Activated CD4-positive, alpha-beta T cell treated with anti-CD3 and anti-CD28 coated beads, Interleukin-2, amount 10 ng/mL, durations not matched to agents 7 days and 5 days (primary cell): ENCODE results near the gene ALPK3. TPM values are rescaled to one million over a fixed set of nuclear protein-coding genes. Genes with fewer than 3 reads are reported as not detected.

ENCODE experiments used
- CTCF ChIA-PET: fragments of 350-600 bp; sonication (Branson Sonifier 250); formaldehyde crosslinking; loops from one replicate; lab custom pipeline; 2021; ENCODE audit warnings: antibody characterized with exemption; lab: Charles Lee
- POLR2A ChIA-PET: fragments of 350-600 bp; sonication (Branson Sonifier 250); formaldehyde crosslinking; loops from one replicate; lab custom pipeline; 2021; ENCODE audit warnings: antibody characterized with exemption; lab: Charles Lee
- DNase-seq: peaks from one replicate; pipeline ENCODE4 v3.0.0-alpha.2; 2020
- H3K27ac Mint-ChIP-seq: one replicate; pipeline ENCODE4 v1.8.0; 2021; ENCODE audit warnings: mild to moderate bottlenecking, moderate library complexity, mixed read lengths
- H3K27me3 Mint-ChIP-seq: one replicate; pipeline ENCODE4 v1.8.0; 2021; ENCODE audit warnings: mixed read lengths
- H3K36me3 Mint-ChIP-seq: one replicate; pipeline ENCODE4 v1.8.0; 2021; ENCODE audit warnings: low read depth, mixed read lengths
- H3K4me1 Mint-ChIP-seq: one replicate; pipeline ENCODE4 v1.8.0; 2021; ENCODE audit warnings: mixed read lengths
- H3K4me3 Mint-ChIP-seq: one replicate; pipeline ENCODE4 v1.8.0; 2021; ENCODE audit warnings: mild to moderate bottlenecking, moderate library complexity, mixed read lengths
- H3K9me3 Mint-ChIP-seq: one replicate; pipeline ENCODE4 v1.8.0; 2021; ENCODE audit warnings: mixed read lengths
- total RNA-seq, 2 experiments: library from RNA; stranded (reverse); gene quantifications; one replicate each; pipeline ENCODE4 v1.2.3, GENCODE V29; 2021

ALPK3 gene
- total RNA-seq, 2 experiments from 2014 or later: 0.15 to 0.27 TPM

- DNase-seq: no peak
- no peaks in the 10 kb centered on the region for H3K9me3 Mint-ChIP-seq
- H3K27me3 Mint-ChIP-seq: no peaks in the 10 kb centered on the region
- ChIA-PET POLR2A (no interaction called here), CTCF (interaction anchor here (0.9 kb wide), 1 partner anchor 33 kb away, joined by 3 read pairs; no protein-coding TSS in a partner anchor)
- H3K36me3 Mint-ChIP-seq: peaks cover 37% of the 10 kb centered on the region
- no peak overlapping the region for H3K27ac Mint-ChIP-seq
- H3K4me1 Mint-ChIP-seq: no peaks in the 10 kb centered on the region
- H3K4me3 Mint-ChIP-seq: no peak overlapping the region
Observed at GRCh38 chr15:84804005-84804900, 12.9 kb upstream of the ALPK3 start.

- Mint-ChIP-seq H3K9me3 (no peaks in the 10 kb centered on the region), H3K27ac (no peak overlapping the region), H3K4me1 (no peaks in the 10 kb centered on the region), H3K36me3 (peaks cover 34% of the 10 kb centered on the region), H3K4me3 (no peak overlapping the region), H3K27me3 (no peaks in the 10 kb centered on the region)
- ChIA-PET CTCF (interaction anchor here (0.6 to 0.9 kb wide), 3 partner anchors 13 to 18 kb away, joined by 3 read pairs; no protein-coding TSS in a partner anchor), POLR2A (interaction anchor here (0.7 kb wide), 1 partner anchor 303 kb away, joined by 5 read pairs; no protein-coding TSS in a partner anchor)
- DNase-seq: no peak
Observed at GRCh38 chr15:84805221-84805620, 11.9 kb upstream of the ALPK3 start.

- ChIA-PET POLR2A (interaction anchor here (0.6 kb wide), 1 partner anchor 40 kb away, joined by 4 read pairs; no protein-coding TSS in a partner anchor), CTCF (interaction anchor here (1.7 kb wide), 1 partner anchor 12 kb away, joined by 5 read pairs; no protein-coding TSS in a partner anchor)
- Mint-ChIP-seq H3K4me3 (no peak overlapping the region), H3K4me1 (no peaks in the 10 kb centered on the region), H3K36me3 (peaks cover 30% of the 10 kb centered on the region), H3K27me3 (no peaks in the 10 kb centered on the region), H3K9me3 (no peaks in the 10 kb centered on the region), H3K27ac (no peak overlapping the region)
- DNase-seq: no peak
Observed at GRCh38 chr15:84807228-84807627, 9.9 kb upstream of the ALPK3 start.

GRCh38 chr15:84810073-84810840 is 6.9 kb upstream of the ALPK3 start:
- DNase-seq: no peak
- Mint-ChIP-seq H3K27me3 (peaks cover 1% of the 10 kb centered on the region), H3K4me3 (no peak overlapping the region), H3K36me3 (peaks cover 19% of the 10 kb centered on the region), H3K9me3 (no peaks in the 10 kb centered on the region), H3K4me1 (no peaks in the 10 kb centered on the region), H3K27ac (no peak overlapping the region)
- CTCF ChIA-PET: interaction anchor here (0.5 to 2.4 kb wide), 4 partner anchors 9 to 239 kb away, joined by 3 to 7 read pairs (median 3); no protein-coding TSS in a partner anchor
- POLR2A ChIA-PET: no interaction called here

GRCh38 chr15:84811151-84811550 is 6.0 kb upstream of the ALPK3 start:
- H3K4me1 Mint-ChIP-seq: peaks cover 2% of the 10 kb centered on the region
- H3K27me3 Mint-ChIP-seq: peaks cover 3% of the 10 kb centered on the region
- no peak for DNase-seq
- H3K36me3 Mint-ChIP-seq: peaks cover 16% of the 10 kb centered on the region
- H3K4me3 Mint-ChIP-seq: no peak overlapping the region
- no peak overlapping the region for H3K27ac Mint-ChIP-seq
- H3K9me3 Mint-ChIP-seq: no peaks in the 10 kb centered on the region
- POLR2A ChIA-PET: no interaction called here
- CTCF ChIA-PET: interaction anchor here (1.2 kb wide), 1 partner anchor 212 kb away, joined by 3 read pairs; no protein-coding TSS in a partner anchor

GRCh38 chr15:84811828-84812227 is 5.3 kb upstream of the ALPK3 start:
- Mint-ChIP-seq H3K9me3 (no peaks in the 10 kb centered on the region), H3K4me1 (peaks cover 5% of the 10 kb centered on the region), H3K27me3 (peaks cover 6% of the 10 kb centered on the region), H3K4me3 (no peak overlapping the region), H3K27ac (no peak overlapping the region), H3K36me3 (peaks cover 16% of the 10 kb centered on the region)
- POLR2A ChIA-PET: no interaction called here
- CTCF ChIA-PET: no interaction called here
- DNase-seq: no peak

GRCh38 chr15:84812842-84813241 is 4.3 kb upstream of the ALPK3 start:
- no peak for DNase-seq
- POLR2A ChIA-PET: no interaction called here
- H3K36me3 Mint-ChIP-seq: peaks cover 13% of the 10 kb centered on the region
- CTCF ChIA-PET: no interaction called here
- H3K27ac Mint-ChIP-seq: no peak overlapping the region
- peaks cover 6% of the 10 kb centered on the region for H3K27me3 Mint-ChIP-seq
- H3K9me3 Mint-ChIP-seq: no peaks in the 10 kb centered on the region
- peaks cover 6% of the 10 kb centered on the region for H3K4me1 Mint-ChIP-seq
- H3K4me3 Mint-ChIP-seq: no peak overlapping the region

GRCh38 chr15:84813435-84813834 is 3.7 kb upstream of the ALPK3 start:
- no peak overlapping the region for H3K27ac Mint-ChIP-seq
- no peaks in the 10 kb centered on the region for H3K9me3 Mint-ChIP-seq
- ChIA-PET POLR2A (no interaction called here), CTCF (no interaction called here)
- no peak overlapping the region for H3K4me3 Mint-ChIP-seq
- peaks cover 13% of the 10 kb centered on the region for H3K36me3 Mint-ChIP-seq
- peaks cover 7% of the 10 kb centered on the region for H3K27me3 Mint-ChIP-seq
- H3K4me1 Mint-ChIP-seq: peaks cover 12% of the 10 kb centered on the region
- DNase-seq: no peak

GRCh38 chr15:84813931-84814330 is 3.2 kb upstream of the ALPK3 start:
- Mint-ChIP-seq H3K4me3 (no peak overlapping the region), H3K27me3 (peaks cover 7% of the 10 kb centered on the region), H3K4me1 (peaks cover 14% of the 10 kb centered on the region), H3K9me3 (no peaks in the 10 kb centered on the region), H3K36me3 (peaks cover 8% of the 10 kb centered on the region), H3K27ac (no peak overlapping the region)
- CTCF ChIA-PET: no interaction called here
- no peak for DNase-seq
- POLR2A ChIA-PET: no interaction called here

GRCh38 chr15:84814916-84815315 is 2.2 kb upstream of the ALPK3 start:
- Mint-ChIP-seq H3K36me3 (peaks cover 7% of the 10 kb centered on the region), H3K4me1 (peaks cover 14% of the 10 kb centered on the region), H3K4me3 (no peak overlapping the region), H3K9me3 (no peaks in the 10 kb centered on the region), H3K27me3 (peaks cover 7% of the 10 kb centered on the region), H3K27ac (no peak overlapping the region)
- no peak for DNase-seq
- ChIA-PET POLR2A (no interaction called here), CTCF (no interaction called here)

GRCh38 chr15:84817466-84818081 is 418 bp downstream of the ALPK3 start:
- no peak for DNase-seq
- ChIA-PET CTCF (interaction anchor here (0.6 to 2.3 kb wide), 7 partner anchors 8 to 1180 kb away, joined by 3 to 7 read pairs (median 4); no protein-coding TSS in a partner anchor), POLR2A (interaction anchor here (0.6 kb wide), 1 partner anchor 34 kb away, joined by 3 read pairs; no protein-coding TSS in a partner anchor)
- no peaks in the 10 kb centered on the region for H3K36me3 Mint-ChIP-seq
- H3K4me3 Mint-ChIP-seq: no peak overlapping the region
- H3K27me3 Mint-ChIP-seq: peaks cover 7% of the 10 kb centered on the region
- H3K4me1 Mint-ChIP-seq: peaks cover 14% of the 10 kb centered on the region
- H3K27ac Mint-ChIP-seq: no peak overlapping the region
- H3K9me3 Mint-ChIP-seq: no peaks in the 10 kb centered on the region
